CD14-positive monocyte (primary cell): Measurements from ENCODE around the gene APOF. TPM values are rescaled to one million over a fixed set of nuclear protein-coding genes. Genes with fewer than 3 reads are reported as not detected.

Experiments
- DNase-seq, 3 donors: peaks; one replicate each; pipeline ENCODE4 v3.0.0-alpha.2; 2011 to 2022
- H2AFZ ChIP-seq: 2 replicates; pipeline ENCODE4 v1.6.0; 2012; ENCODE audit warnings: mild to moderate bottlenecking, low read depth, low read length, inconsistent platforms; ENCODE audit not compliant: insufficient read depth, poor library complexity, severe bottlenecking
- H3K27ac ChIP-seq, 2 donors: 1 replicate in 1 of 2; 2 replicates in 1 of 2; pipeline ENCODE4 v1.5.1; 2012 to 2013; ENCODE audit warnings: low read length in 2 of 2, control low read depth in 1 of 2, inconsistent platforms in 1 of 2, low read depth in 1 of 2, mild to moderate bottlenecking in 1 of 2
- H3K27me3 ChIP-seq, 2 donors: one replicate each; pipeline versions ENCODE4 v1.6.0 to v1.6.1; 2011 to 2013; ENCODE audit warnings: low read length in 2 of 2; ENCODE audit not compliant: control insufficient read depth in 2 of 2, insufficient read depth in 2 of 2
- H3K36me3 ChIP-seq, 2 donors: replicated peaks in 1 of 2; 1 replicate in 1 of 2; 2 replicates in 1 of 2; pipeline versions ENCODE4 v1.5.1 to v1.6.1; 2012 to 2013; ENCODE audit warnings: low read length in 2 of 2, control low read depth in 1 of 2, inconsistent platforms in 1 of 2, mild to moderate bottlenecking in 1 of 2; ENCODE audit not compliant: insufficient read depth in 2 of 2, control insufficient read depth in 1 of 2
- H3K4me1 ChIP-seq, 2 donors: 1 replicate in 1 of 2; 2 replicates in 1 of 2; pipeline versions ENCODE4 v1.5.1 to v1.6.1; 2012 to 2013; ENCODE audit warnings: low read length in 2 of 2, control low read depth in 1 of 2, inconsistent platforms in 1 of 2, mild to moderate bottlenecking in 1 of 2, moderate library complexity in 1 of 2; ENCODE audit not compliant: insufficient read depth in 2 of 2, control insufficient read depth in 1 of 2
- H3K4me2 ChIP-seq: replicated peaks from 2 replicates; pipeline ENCODE3; 2012; ENCODE audit warnings: low read length, moderate library complexity, mild to moderate bottlenecking; ENCODE audit not compliant: poor library complexity, severe bottlenecking; ENCODE audit errors: extremely low read depth
- H3K4me3 ChIP-seq, 3 experiments: fragments of 200-600 bp in 1 of 3; sonication (generic) in 1 of 3; replicated peaks in 1 of 3; 1 replicate in 2 of 3; 2 replicates in 1 of 3; pipeline ENCODE4 v1.5.1; 2011 to 2013; ENCODE audit warnings: low read length in 3 of 3, mild to moderate bottlenecking in 3 of 3, control low read depth in 2 of 3, low read depth in 2 of 3, inconsistent platforms in 1 of 3, moderate library complexity in 1 of 3
- H3K79me2 ChIP-seq: 2 replicates; pipeline ENCODE4 v1.6.0; 2012; ENCODE audit warnings: mild to moderate bottlenecking, control low read depth, inconsistent platforms, low read length, moderate library complexity; ENCODE audit not compliant: insufficient read depth
- H3K9ac ChIP-seq: 2 replicates; pipeline ENCODE4 v1.6.0; 2017; ENCODE audit warnings: low read length, mild to moderate bottlenecking; ENCODE audit not compliant: insufficient read depth, poor library complexity, severe bottlenecking
- H3K9me3 ChIP-seq, 2 donors: replicated peaks in 1 of 2; 1 replicate in 1 of 2; 2 replicates in 1 of 2; pipeline versions ENCODE4 v1.5.1 to v1.6.1; 2012 to 2013; ENCODE audit warnings: low read length in 2 of 2, control low read depth in 1 of 2; ENCODE audit not compliant: control insufficient read depth in 1 of 2, insufficient read depth in 1 of 2
- H4K20me1 ChIP-seq: 2 replicates; pipeline ENCODE4 v1.6.0; 2012; ENCODE audit warnings: mild to moderate bottlenecking, low read length, control low read depth, moderate library complexity; ENCODE audit not compliant: insufficient read depth
- H3K27ac Mint-ChIP-seq, 7 donors: one replicate each; pipeline ENCODE4 v1.8.0; 2020; ENCODE audit warnings: mild to moderate bottlenecking in 7 of 7, mixed read lengths in 7 of 7, moderate library complexity in 6 of 7, inconsistent platforms in 2 of 7
- H3K27me3 Mint-ChIP-seq, 3 donors: one replicate each; pipeline ENCODE4 v1.8.0; 2021 to 2022; ENCODE audit warnings: low read depth in 3 of 3, mild to moderate bottlenecking in 3 of 3, mixed read lengths in 3 of 3, moderate library complexity in 3 of 3, inconsistent platforms in 1 of 3
- H3K36me3 Mint-ChIP-seq, 2 donors: one replicate each; pipeline ENCODE4 v1.8.0; 2020; ENCODE audit warnings: mixed read lengths in 2 of 2, inconsistent platforms in 1 of 2, mild to moderate bottlenecking in 1 of 2
- H3K4me1 Mint-ChIP-seq: one replicate; pipeline ENCODE4 v1.8.0; 2020; ENCODE audit warnings: mild to moderate bottlenecking, mixed read lengths
- H3K4me3 Mint-ChIP-seq, 2 donors: one replicate each; pipeline ENCODE4 v1.8.0; 2020; ENCODE audit warnings: mild to moderate bottlenecking in 2 of 2, mixed read lengths in 2 of 2, moderate library complexity in 1 of 2
- H3K9me3 Mint-ChIP-seq, 7 donors: one replicate each; pipeline ENCODE4 v1.8.0; 2020 to 2022; ENCODE audit warnings: mixed read lengths in 7 of 7, mild to moderate bottlenecking in 6 of 7, moderate library complexity in 6 of 7, inconsistent platforms in 2 of 7
- CTCF ChIP-seq: fragments of 200-600 bp; IDR thresholded peaks from one replicate; pipeline ENCODE4 v1.8.0; 2022; ENCODE audit warnings: antibody characterized with exemption, mild to moderate bottlenecking
- WGBS: methylation state at CpG from one replicate; pipeline ENCODE4 v1.1.5; 2013; ENCODE audit warnings: missing lambda C conversion rate; ENCODE audit not compliant: insufficient coverage; 5-methylcytosine and 5-hydroxymethylcytosine counted together
- intact Hi-C, 2 donors: fragments of 100-400 bp; cut with micrococcal nuclease; formaldehyde crosslinking; loops; one replicate each; pipeline versions ENCODE4 v1.15.0 to v1.15.1; 2023
- polyA plus RNA-seq, 3 donors: library from polyadenylated mRNA; depleted of rRNA in 1 of 3; unstranded in 2 of 3; stranded (reverse) in 1 of 3; fragments of 300-500 nt in 2 of 3; fragments of >200 nt in 1 of 3; fragmentation: Illumina TruSeq in 2 of 3; gene quantifications; 1 replicate in 2 of 3; 2 replicates in 1 of 3; pipeline ENCODE4 v1.2.3, GENCODE V29; 2012 to 2021

APOF gene
- polyA plus RNA-seq, 3 donors, result not detected

- no peak for TF ChIP-seq CTCF
- Histone ChIP-seq H3K4me1 (peaks cover 0 to 8% of the 10 kb centered on the region in 2 donors), H3K27ac (no peak overlapping the region), H3K36me3 (peaks cover 57 to 71% of the 10 kb centered on the region in 2 donors), H4K20me1 (no peaks in the 10 kb centered on the region), H2AFZ (no peak overlapping the region), H3K9me3 (no peaks in the 10 kb centered on the region), H3K27me3 (no peaks in the 10 kb centered on the region), H3K9ac (no peak overlapping the region), H3K79me2 (no peaks in the 10 kb centered on the region), H3K4me2 (no peak overlapping the region), H3K4me3 (no peak overlapping the region)
- Mint-ChIP-seq H3K4me3 (no peak overlapping the region), H3K27ac (peak overlapping the region in 2 of 7 donors; percentile 43 to 52), H3K4me1 (peaks cover 7% of the 10 kb centered on the region), H3K36me3 (peaks cover 62 to 68% of the 10 kb centered on the region in 2 donors), H3K9me3 (no peaks in the 10 kb centered on the region), H3K27me3 (no peaks in the 10 kb centered on the region)
- WGBS, result 97% methylated on average over 6 of the region's 6 CpGs
- intact Hi-C loops, result no loop called here
- DNase-seq, result no peak
Observed at GRCh38 chr12:56326533-56326932, 36.1 kb downstream of the APOF start.

GRCh38 chr12:56326126-56326525, 36.5 kb downstream of the APOF start:
- H3K4me1 Mint-ChIP-seq, result peaks cover 6% of the 10 kb centered on the region
- no peaks in the 10 kb centered on the region for H3K27me3 Mint-ChIP-seq
- no peak for TF ChIP-seq CTCF
- no peak overlapping the region for H3K4me2 ChIP-seq
- DNase-seq, result no peak
- no peak overlapping the region for H3K9ac ChIP-seq
- H4K20me1 ChIP-seq, result no peaks in the 10 kb centered on the region
- no peaks in the 10 kb centered on the region for H3K9me3 Mint-ChIP-seq
- H3K79me2 ChIP-seq, result no peaks in the 10 kb centered on the region
- no peak overlapping the region for H2AFZ ChIP-seq
- intact Hi-C loops, result no loop called here
- H3K36me3 ChIP-seq, result peaks cover 57 to 71% of the 10 kb centered on the region in 2 donors
- no peaks in the 10 kb centered on the region for H3K27me3 ChIP-seq
- H3K4me3 ChIP-seq, result no peak overlapping the region
- peak overlapping the region in 2 of 7 donors; percentile 11 to 54 for H3K27ac Mint-ChIP-seq
- H3K27ac ChIP-seq, result no peak overlapping the region
- no peaks in the 10 kb centered on the region for H3K9me3 ChIP-seq
- H3K4me3 Mint-ChIP-seq, result no peak overlapping the region
- H3K36me3 Mint-ChIP-seq, result peaks cover 62 to 65% of the 10 kb centered on the region in 2 donors
- 95% methylated on average over 8 of the region's 8 CpGs for WGBS
- H3K4me1 ChIP-seq, result peaks cover 2 to 12% of the 10 kb centered on the region in 2 donors
